ENCODE data around the gene GALNT17. TPM values are rescaled to one million over a fixed set of nuclear protein-coding genes. Genes with fewer than 3 reads are reported as not detected.
A peak's percentile ranks its signal among the peaks of the same experiment; 100 is the strongest.

The GALNT17 gene
- polyA plus RNA-seq, 1 donor from 2014 or later = 15.7 TPM

GRCh38 chr7:71752171-71752935, 620.4 kb downstream of the GALNT17 start:
- peak overlapping the region; percentile 78 for H3K4me2 ChIP-seq (ENCODE audit: low read length)
- TF ChIP-seq RAD21 (conservative IDR thresholded peaks at IDR 0.05) (peak; percentile 91), EZH2 (IDR thresholded peaks at IDR 0.05; ENCODE audit: borderline replicate concordance, insufficient read depth, low read length, poor library complexity, severe bottlenecking) (no peak), EP300 (conservative IDR thresholded peaks at IDR 0.05; ENCODE audit: poor library complexity, severe bottlenecking) (no peak), MXI1 (conservative IDR thresholded peaks at IDR 0.05; ENCODE audit: poor library complexity, severe bottlenecking) (no peak), POLR2AphosphoS5 (IDR thresholded peaks at IDR 0.05) (no peak), SMC3 (conservative IDR thresholded peaks at IDR 0.05; ENCODE audit: poor library complexity) (peak; percentile 92), TAF1 (IDR thresholded peaks at IDR 0.05; ENCODE audit: low read depth) (no peak)
- TF ChIP-seq, protein P1, sequence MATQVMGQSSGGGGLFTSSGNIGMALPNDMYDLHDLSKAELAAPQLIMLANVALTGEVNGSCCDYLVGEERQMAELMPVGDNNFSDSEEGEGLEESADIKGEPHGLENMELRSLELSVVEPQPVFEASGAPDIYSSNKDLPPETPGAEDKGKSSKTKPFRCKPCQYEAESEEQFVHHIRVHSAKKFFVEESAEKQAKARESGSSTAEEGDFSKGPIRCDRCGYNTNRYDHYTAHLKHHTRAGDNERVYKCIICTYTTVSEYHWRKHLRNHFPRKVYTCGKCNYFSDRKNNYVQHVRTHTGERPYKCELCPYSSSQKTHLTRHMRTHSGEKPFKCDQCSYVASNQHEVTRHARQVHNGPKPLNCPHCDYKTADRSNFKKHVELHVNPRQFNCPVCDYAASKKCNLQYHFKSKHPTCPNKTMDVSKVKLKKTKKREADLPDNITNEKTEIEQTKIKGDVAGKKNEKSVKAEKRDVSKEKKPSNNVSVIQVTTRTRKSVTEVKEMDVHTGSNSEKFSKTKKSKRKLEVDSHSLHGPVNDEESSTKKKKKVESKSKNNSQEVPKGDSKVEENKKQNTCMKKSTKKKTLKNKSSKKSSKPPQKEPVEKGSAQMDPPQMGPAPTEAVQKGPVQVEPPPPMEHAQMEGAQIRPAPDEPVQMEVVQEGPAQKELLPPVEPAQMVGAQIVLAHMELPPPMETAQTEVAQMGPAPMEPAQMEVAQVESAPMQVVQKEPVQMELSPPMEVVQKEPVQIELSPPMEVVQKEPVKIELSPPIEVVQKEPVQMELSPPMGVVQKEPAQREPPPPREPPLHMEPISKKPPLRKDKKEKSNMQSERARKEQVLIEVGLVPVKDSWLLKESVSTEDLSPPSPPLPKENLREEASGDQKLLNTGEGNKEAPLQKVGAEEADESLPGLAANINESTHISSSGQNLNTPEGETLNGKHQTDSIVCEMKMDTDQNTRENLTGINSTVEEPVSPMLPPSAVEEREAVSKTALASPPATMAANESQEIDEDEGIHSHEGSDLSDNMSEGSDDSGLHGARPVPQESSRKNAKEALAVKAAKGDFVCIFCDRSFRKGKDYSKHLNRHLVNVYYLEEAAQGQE (IDR thresholded peaks at IDR 0.05; ENCODE audit: borderline replicate concordance) = no peak
- TF ChIP-seq, protein P2, sequence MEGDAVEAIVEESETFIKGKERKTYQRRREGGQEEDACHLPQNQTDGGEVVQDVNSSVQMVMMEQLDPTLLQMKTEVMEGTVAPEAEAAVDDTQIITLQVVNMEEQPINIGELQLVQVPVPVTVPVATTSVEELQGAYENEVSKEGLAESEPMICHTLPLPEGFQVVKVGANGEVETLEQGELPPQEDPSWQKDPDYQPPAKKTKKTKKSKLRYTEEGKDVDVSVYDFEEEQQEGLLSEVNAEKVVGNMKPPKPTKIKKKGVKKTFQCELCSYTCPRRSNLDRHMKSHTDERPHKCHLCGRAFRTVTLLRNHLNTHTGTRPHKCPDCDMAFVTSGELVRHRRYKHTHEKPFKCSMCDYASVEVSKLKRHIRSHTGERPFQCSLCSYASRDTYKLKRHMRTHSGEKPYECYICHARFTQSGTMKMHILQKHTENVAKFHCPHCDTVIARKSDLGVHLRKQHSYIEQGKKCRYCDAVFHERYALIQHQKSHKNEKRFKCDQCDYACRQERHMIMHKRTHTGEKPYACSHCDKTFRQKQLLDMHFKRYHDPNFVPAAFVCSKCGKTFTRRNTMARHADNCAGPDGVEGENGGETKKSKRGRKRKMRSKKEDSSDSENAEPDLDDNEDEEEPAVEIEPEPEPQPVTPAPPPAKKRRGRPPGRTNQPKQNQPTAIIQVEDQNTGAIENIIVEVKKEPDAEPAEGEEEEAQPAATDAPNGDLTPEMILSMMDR (IDR thresholded peaks at IDR 0.05; ENCODE audit: poor library complexity, severe bottlenecking) = peak; percentile 92
- H2AFZ ChIP-seq (ENCODE audit: low read depth, low read length) = no peak overlapping the region
- H3K4me3 ChIP-seq (ENCODE audit: low read length) = peak overlapping the region; percentile 60
- H3K9me3 ChIP-seq (ENCODE audit: low read length) = no peaks in the 10 kb centered on the region
- H3K9me2 ChIP-seq (ENCODE audit: insufficient read depth, low read length) = no peaks in the 10 kb centered on the region
- no peaks in the 10 kb centered on the region for H3K36me3 ChIP-seq (ENCODE audit: insufficient read depth, low read length)
- H3K9ac ChIP-seq (ENCODE audit: low read length) = peak overlapping the region; percentile 13
- no peaks in the 10 kb centered on the region for H4K20me1 ChIP-seq (ENCODE audit: insufficient read depth)
- H3F3A ChIP-seq (ENCODE audit: insufficient read depth, low read length, poor library complexity, severe bottlenecking) = no peaks in the 10 kb centered on the region
- H3K79me2 ChIP-seq (replicated peaks; ENCODE audit: insufficient read depth, low read length) = no peaks in the 10 kb centered on the region
- H3K27me3 ChIP-seq (ENCODE audit: insufficient read depth, low read depth, low read length) = peaks cover 10% of the 10 kb centered on the region
- H3K27ac ChIP-seq (ENCODE audit: low read length) = no peak overlapping the region

DNA sequence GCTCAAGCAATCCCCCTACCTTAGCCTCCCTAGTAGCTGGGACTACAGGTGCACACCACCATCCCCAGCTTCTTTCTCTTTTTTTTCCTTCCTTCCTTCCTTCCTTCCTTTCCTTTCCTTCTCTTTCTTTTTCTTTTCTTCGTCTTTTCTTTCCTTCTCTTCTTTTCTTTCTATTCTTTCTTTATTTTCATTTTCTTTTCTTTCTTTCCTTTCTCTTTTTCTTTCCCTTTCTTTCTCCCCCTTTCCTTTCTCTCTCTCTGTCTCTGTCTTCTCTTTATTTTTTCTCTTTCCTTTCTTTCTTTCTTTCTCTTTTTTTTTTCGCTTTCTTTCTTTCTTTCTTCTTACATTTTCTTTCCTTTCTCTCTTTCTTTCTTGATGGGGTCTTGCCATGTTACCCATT, 621.3 kb downstream of the GALNT17 start:
- Histone ChIP-seq H3K9me3 (ENCODE audit: low read length) (no peaks in the 10 kb centered on the region), H2AFZ (ENCODE audit: low read depth, low read length) (no peak overlapping the region), H3K4me3 (ENCODE audit: low read length) (no peak overlapping the region), H3K9ac (ENCODE audit: low read length) (no peak overlapping the region), H3K36me3 (ENCODE audit: insufficient read depth, low read length) (no peaks in the 10 kb centered on the region), H3K4me2 (ENCODE audit: low read length) (no peak overlapping the region), H3K27ac (ENCODE audit: low read length) (no peak overlapping the region), H3K79me2 (replicated peaks; ENCODE audit: insufficient read depth, low read length) (no peaks in the 10 kb centered on the region), H3F3A (ENCODE audit: insufficient read depth, low read length, poor library complexity, severe bottlenecking) (no peaks in the 10 kb centered on the region), H3K27me3 (ENCODE audit: insufficient read depth, low read depth, low read length) (peaks cover 10% of the 10 kb centered on the region), H4K20me1 (ENCODE audit: insufficient read depth) (no peaks in the 10 kb centered on the region), H3K9me2 (ENCODE audit: insufficient read depth, low read length) (no peaks in the 10 kb centered on the region)
- TF ChIP-seq EZH2 (IDR thresholded peaks at IDR 0.05; ENCODE audit: borderline replicate concordance, insufficient read depth, low read length, poor library complexity, severe bottlenecking) = no peak
- TF ChIP-seq, protein P2 (IDR thresholded peaks at IDR 0.05; ENCODE audit: poor library complexity, severe bottlenecking) = no peak
- no peak for TF ChIP-seq SMC3 (conservative IDR thresholded peaks at IDR 0.05; ENCODE audit: poor library complexity)
- TF ChIP-seq POLR2AphosphoS5 (IDR thresholded peaks at IDR 0.05) = no peak
- TF ChIP-seq EP300 (conservative IDR thresholded peaks at IDR 0.05; ENCODE audit: poor library complexity, severe bottlenecking) = no peak
- no peak for TF ChIP-seq MXI1 (conservative IDR thresholded peaks at IDR 0.05; ENCODE audit: poor library complexity, severe bottlenecking)

All from neural cell (in vitro differentiated cells).